ENCODE results near the gene RNF152. TPM values are rescaled to one million over a fixed set of nuclear protein-coding genes. Genes with fewer than 3 reads are reported as not detected.

The RNF152 gene
- total and polyA plus RNA-seq, 7 donors = 7.1 to 27.3 (median 11.5) TPM

DNA sequence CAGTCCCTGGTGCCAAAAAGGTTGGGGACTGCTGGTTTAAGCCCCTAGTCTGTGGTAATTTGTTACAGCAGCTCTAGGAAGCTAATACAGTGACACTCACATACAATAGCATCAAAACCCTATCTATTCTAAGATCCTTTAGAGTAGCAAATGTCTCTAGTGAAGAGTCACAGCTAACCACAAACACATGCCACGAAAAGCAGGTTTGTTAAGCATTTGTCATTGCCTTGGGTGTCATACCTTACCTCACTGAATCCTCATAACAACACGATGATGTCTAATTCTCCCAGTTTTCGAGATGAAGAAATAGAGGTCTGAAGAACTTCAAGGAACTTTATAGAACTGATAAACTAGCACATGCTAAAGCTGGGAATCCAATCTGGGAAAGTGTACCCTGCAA, 29.6 kb upstream of the RNF152 start:
- Histone ChIP-seq H3K9me3 (no peaks in the 10 kb centered on the region), H3K4me3 (no peak overlapping the region), H3K36me3 (no peaks in the 10 kb centered on the region), H3K27ac (no peak overlapping the region), H3K4me1 (no peaks in the 10 kb centered on the region), H3K27me3 (no peaks in the 10 kb centered on the region)
- DNase-seq = no peak
- intact Hi-C loops (cut with DNase I) = no loop called here
- 85 to 93% methylated on average over 3 of the region's 3 CpGs for WGBS, 2 donors
- TF ChIP-seq, protein P1, sequence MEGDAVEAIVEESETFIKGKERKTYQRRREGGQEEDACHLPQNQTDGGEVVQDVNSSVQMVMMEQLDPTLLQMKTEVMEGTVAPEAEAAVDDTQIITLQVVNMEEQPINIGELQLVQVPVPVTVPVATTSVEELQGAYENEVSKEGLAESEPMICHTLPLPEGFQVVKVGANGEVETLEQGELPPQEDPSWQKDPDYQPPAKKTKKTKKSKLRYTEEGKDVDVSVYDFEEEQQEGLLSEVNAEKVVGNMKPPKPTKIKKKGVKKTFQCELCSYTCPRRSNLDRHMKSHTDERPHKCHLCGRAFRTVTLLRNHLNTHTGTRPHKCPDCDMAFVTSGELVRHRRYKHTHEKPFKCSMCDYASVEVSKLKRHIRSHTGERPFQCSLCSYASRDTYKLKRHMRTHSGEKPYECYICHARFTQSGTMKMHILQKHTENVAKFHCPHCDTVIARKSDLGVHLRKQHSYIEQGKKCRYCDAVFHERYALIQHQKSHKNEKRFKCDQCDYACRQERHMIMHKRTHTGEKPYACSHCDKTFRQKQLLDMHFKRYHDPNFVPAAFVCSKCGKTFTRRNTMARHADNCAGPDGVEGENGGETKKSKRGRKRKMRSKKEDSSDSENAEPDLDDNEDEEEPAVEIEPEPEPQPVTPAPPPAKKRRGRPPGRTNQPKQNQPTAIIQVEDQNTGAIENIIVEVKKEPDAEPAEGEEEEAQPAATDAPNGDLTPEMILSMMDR (IDR thresholded peaks at IDR 0.05) = no peak
- TF ChIP-seq POLR2A (IDR thresholded peaks at IDR 0.05) (no peak), EP300 (IDR thresholded peaks at IDR 0.05) (no peak), POLR2AphosphoS5 (IDR thresholded peaks at IDR 0.05) (no peak)

DNA sequence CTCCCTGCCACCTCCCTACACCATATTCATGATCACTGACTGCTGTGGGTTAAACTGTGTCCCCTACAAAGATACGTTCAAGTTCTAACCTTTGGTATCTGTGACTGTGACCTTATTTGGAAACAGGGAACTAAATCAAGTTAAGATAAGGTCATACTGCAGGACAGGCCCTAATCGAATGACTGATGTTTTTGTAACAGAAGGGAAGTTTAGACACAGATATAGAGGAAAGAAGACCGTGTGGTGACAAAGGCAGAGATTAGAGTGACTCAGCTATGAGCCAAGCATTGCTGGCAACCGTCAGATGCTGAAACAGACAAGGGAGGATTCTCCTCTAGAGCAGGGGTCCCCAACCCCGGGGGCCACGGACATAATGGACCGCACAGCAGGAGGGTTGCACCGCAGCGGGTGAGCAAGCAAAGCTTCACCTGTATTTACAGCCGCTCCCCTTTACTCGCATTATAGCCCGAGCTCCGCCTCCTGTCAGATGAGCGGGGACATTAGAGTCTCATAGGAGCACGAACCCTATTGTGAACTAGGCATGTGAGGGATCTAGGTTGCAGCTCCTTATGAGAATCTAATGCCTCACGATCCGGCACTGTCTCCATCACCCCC, 28.9 kb upstream of the RNF152 start:
- 81 to 82% methylated on average over 17 of the region's 17 CpGs for WGBS, 2 donors
- Histone ChIP-seq H3K27me3 (no peaks in the 10 kb centered on the region), H3K36me3 (no peaks in the 10 kb centered on the region), H3K4me3 (no peak overlapping the region), H3K4me1 (no peaks in the 10 kb centered on the region), H3K27ac (no peak overlapping the region), H3K9me3 (no peaks in the 10 kb centered on the region)
- no peak for TF ChIP-seq EP300 (IDR thresholded peaks at IDR 0.05)
- no peak for TF ChIP-seq POLR2A (IDR thresholded peaks at IDR 0.05)
- TF ChIP-seq POLR2AphosphoS5 (IDR thresholded peaks at IDR 0.05) = no peak
- TF ChIP-seq, protein P1 (IDR thresholded peaks at IDR 0.05) = no peak
- DNase-seq = no peak
- intact Hi-C loops (cut with DNase I) = no loop called here

DNA sequence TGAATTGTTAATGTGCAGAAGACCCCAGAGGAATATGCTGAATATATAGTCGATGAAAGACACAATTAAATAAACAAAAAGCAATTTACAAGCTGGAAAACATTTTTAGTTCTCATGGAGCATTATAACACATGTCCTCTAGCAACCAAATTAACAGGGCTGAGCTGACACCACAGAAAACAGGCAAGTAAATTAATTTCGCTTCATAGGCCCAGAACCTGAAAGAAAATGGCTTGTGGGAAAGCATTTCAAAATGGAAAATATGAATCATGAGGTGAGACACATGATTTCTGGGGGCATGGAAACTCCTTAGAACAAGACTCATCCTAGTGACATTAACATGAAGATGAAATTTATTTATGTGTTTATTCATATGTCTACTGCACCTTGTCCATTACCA, 25.0 kb upstream of the RNF152 start:
- H3K4me1 ChIP-seq = no peaks in the 10 kb centered on the region
- H3K9me3 ChIP-seq = no peaks in the 10 kb centered on the region
- H3K4me3 ChIP-seq = no peak overlapping the region
- WGBS, 2 donors = 69 to 74% methylated on average over 2 of the region's 2 CpGs
- no peak overlapping the region for H3K27ac ChIP-seq
- no peak for TF ChIP-seq POLR2AphosphoS5 (IDR thresholded peaks at IDR 0.05)
- TF ChIP-seq POLR2A (IDR thresholded peaks at IDR 0.05) = no peak
- TF ChIP-seq, protein P1 (IDR thresholded peaks at IDR 0.05) = no peak
- no peak for TF ChIP-seq EP300 (IDR thresholded peaks at IDR 0.05)
- no peak for DNase-seq
- intact Hi-C loops (cut with DNase I) = no loop called here
- no peaks in the 10 kb centered on the region for H3K36me3 ChIP-seq
- no peaks in the 10 kb centered on the region for H3K27me3 ChIP-seq

DNA sequence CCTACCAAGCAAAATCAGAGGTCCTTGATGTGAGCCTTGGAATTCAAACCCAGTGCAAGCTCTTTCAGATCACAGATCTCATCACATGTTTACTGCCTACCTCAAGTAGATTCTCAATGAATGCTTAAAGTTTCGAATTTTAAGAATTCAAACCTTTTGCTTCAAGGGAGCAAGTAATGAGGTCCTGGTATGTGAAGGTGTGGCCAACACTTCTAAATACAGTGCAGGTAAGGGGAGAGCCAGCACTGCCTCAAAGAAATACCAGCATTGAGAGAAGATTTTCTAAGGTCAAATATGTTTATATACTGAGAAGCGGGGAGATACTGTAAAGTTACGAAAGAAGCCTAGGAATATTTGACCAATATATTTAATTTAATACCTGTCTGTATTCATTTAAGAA, 19.7 kb upstream of the RNF152 start:
- WGBS, 2 donors = 93 to 94% methylated on average over 3 of the region's 3 CpGs

More for the DNA sequence above, 19.7 kb upstream of the RNF152 start:
- TF ChIP-seq EP300 (IDR thresholded peaks at IDR 0.05) (no peak), POLR2AphosphoS5 (IDR thresholded peaks at IDR 0.05) (no peak), POLR2A (IDR thresholded peaks at IDR 0.05) (no peak)
- TF ChIP-seq, protein P1 (IDR thresholded peaks at IDR 0.05) = no peak
- intact Hi-C loops (cut with DNase I) = no loop called here
- H3K4me3 ChIP-seq = no peak overlapping the region
- no peak overlapping the region for H3K27ac ChIP-seq
- no peaks in the 10 kb centered on the region for H3K27me3 ChIP-seq
- H3K4me1 ChIP-seq = no peaks in the 10 kb centered on the region
- H3K36me3 ChIP-seq = no peaks in the 10 kb centered on the region
- H3K9me3 ChIP-seq = no peaks in the 10 kb centered on the region
- no peak for DNase-seq

Measured in sigmoid colon (tissue), 7 donors.